BLaER1 treated with 17β-estradiol and CSF1 and Interleukin-3, amounts not matched to agents 10 nM and 100 nM (cell line): Measurements from ENCODE around the gene SMOC2.

Source experiments
- H3K27ac ChIP-seq, 11 experiments: shearing (Covaris generic); formaldehyde crosslinking; 2 replicates each; pipeline ENCODE4 v1.8.1; 2022
- H3K27me3 ChIP-seq, 11 experiments: shearing (Covaris generic); formaldehyde crosslinking; 2 replicates each; pipeline ENCODE4 v1.8.1; 2022
- H3K36me3 ChIP-seq, 11 experiments: shearing (Covaris generic); formaldehyde crosslinking; 2 replicates each; pipeline ENCODE4 v1.8.1; 2022
- H3K4me1 ChIP-seq, 10 experiments: shearing (Covaris generic); formaldehyde crosslinking; 2 replicates each; pipeline ENCODE4 v1.8.1; 2022
- H3K4me2 ChIP-seq, 11 experiments: shearing (Covaris generic); formaldehyde crosslinking; 2 replicates each; pipeline ENCODE4 v1.8.1; 2022
- H3K4me3 ChIP-seq, 10 experiments: shearing (Covaris generic); formaldehyde crosslinking; 2 replicates each; pipeline ENCODE4 v1.8.1; 2022
- H3K9ac ChIP-seq, 11 experiments: shearing (Covaris generic); formaldehyde crosslinking; 2 replicates each; pipeline ENCODE4 v1.8.1; 2022
- H3K9me3 ChIP-seq, 11 experiments: shearing (Covaris generic); formaldehyde crosslinking; replicated peaks in 1 of 11; 2 replicates each; pipeline ENCODE4 v1.8.1; 2022
- H4K20me1 ChIP-seq, 11 experiments: shearing (Covaris generic); formaldehyde crosslinking; 2 replicates each; pipeline ENCODE4 v1.8.1; 2022
- Cebpa-rat ChIP-seq, 11 experiments: shearing (Covaris generic); IDR thresholded peaks; 2 replicates each; pipeline ENCODE4 v1.8.1; 2022

The SMOC2 gene

GRCh38 chr6:168628732-168629245 is 187.8 kb downstream of the SMOC2 start:
- H3K36me3 ChIP-seq = no peaks in the 10 kb centered on the region
- no peak overlapping the region for H3K4me3 ChIP-seq
- H3K27ac ChIP-seq = no peak overlapping the region
- H3K4me2 ChIP-seq = no peak overlapping the region
- no peaks in the 10 kb centered on the region for H4K20me1 ChIP-seq
- TF ChIP-seq Cebpa-rat (IDR thresholded peaks at IDR 0.05) = no peak
- H3K9me3 ChIP-seq = peaks cover 4 to 13% (median 10%) of the 10 kb centered on the region in 11 experiments; a peak in 21 of 22 replicates
- no peaks in the 10 kb centered on the region for H3K4me1 ChIP-seq
- H3K27me3 ChIP-seq = no peaks in the 10 kb centered on the region
- H3K9ac ChIP-seq = no peak overlapping the region

GRCh38 chr6:168631564-168631963 is 190.6 kb downstream of the SMOC2 start:
- no peaks in the 10 kb centered on the region for H3K4me1 ChIP-seq
- no peak for TF ChIP-seq Cebpa-rat (IDR thresholded peaks at IDR 0.05)
- H3K4me3 ChIP-seq = no peak overlapping the region
- H3K27ac ChIP-seq = no peak overlapping the region
- H3K4me2 ChIP-seq = no peak overlapping the region
- no peaks in the 10 kb centered on the region for H3K27me3 ChIP-seq
- H3K9ac ChIP-seq = no peak overlapping the region
- H3K9me3 ChIP-seq = peaks cover 8 to 29% (median 18%) of the 10 kb centered on the region in 11 experiments; a peak in 21 of 22 replicates
- H3K36me3 ChIP-seq = no peaks in the 10 kb centered on the region
- H4K20me1 ChIP-seq = no peaks in the 10 kb centered on the region

- no peak for TF ChIP-seq Cebpa-rat (IDR thresholded peaks at IDR 0.05)
- H4K20me1 ChIP-seq = no peaks in the 10 kb centered on the region
- H3K4me3 ChIP-seq = no peak overlapping the region
- no peaks in the 10 kb centered on the region for H3K4me1 ChIP-seq
- peaks cover 8 to 29% (median 18%) of the 10 kb centered on the region in 11 experiments; a peak in 21 of 22 replicates for H3K9me3 ChIP-seq
- H3K9ac ChIP-seq = no peak overlapping the region
- no peak overlapping the region for H3K4me2 ChIP-seq
- H3K36me3 ChIP-seq = no peaks in the 10 kb centered on the region
- no peaks in the 10 kb centered on the region for H3K27me3 ChIP-seq
- no peak overlapping the region for H3K27ac ChIP-seq
Observed at GRCh38 chr6:168632694-168633093, 191.7 kb downstream of the SMOC2 start.

GRCh38 chr6:168634541-168635328 is 193.8 kb downstream of the SMOC2 start:
- Histone ChIP-seq H3K9me3 (peaks cover 8 to 29% (median 18%) of the 10 kb centered on the region in 11 experiments; a peak in 21 of 22 replicates), H3K36me3 (no peaks in the 10 kb centered on the region), H4K20me1 (no peaks in the 10 kb centered on the region), H3K9ac (no peak overlapping the region), H3K4me2 (no peak overlapping the region), H3K4me1 (no peaks in the 10 kb centered on the region), H3K4me3 (no peak overlapping the region), H3K27ac (no peak overlapping the region), H3K27me3 (no peaks in the 10 kb centered on the region)
- TF ChIP-seq Cebpa-rat (IDR thresholded peaks at IDR 0.05) = no peak

- H3K4me3 ChIP-seq = no peak overlapping the region
- H3K27me3 ChIP-seq = no peaks in the 10 kb centered on the region
- H3K4me2 ChIP-seq = no peak overlapping the region
- H3K9me3 ChIP-seq = peaks cover 8 to 29% (median 18%) of the 10 kb centered on the region in 11 experiments; a peak in 21 of 22 replicates
- no peaks in the 10 kb centered on the region for H4K20me1 ChIP-seq
- TF ChIP-seq Cebpa-rat (IDR thresholded peaks at IDR 0.05) = no peak
- H3K36me3 ChIP-seq = no peaks in the 10 kb centered on the region
- H3K4me1 ChIP-seq = no peaks in the 10 kb centered on the region
- H3K9ac ChIP-seq = no peak overlapping the region
- no peak overlapping the region for H3K27ac ChIP-seq
Observed at GRCh38 chr6:168636147-168637004, 195.4 kb downstream of the SMOC2 start.

GRCh38 chr6:168637834-168638233 is 196.8 kb downstream of the SMOC2 start:
- Histone ChIP-seq H3K27me3 (no peaks in the 10 kb centered on the region), H3K4me2 (no peak overlapping the region), H3K9ac (no peak overlapping the region), H3K27ac (no peak overlapping the region), H3K4me1 (no peaks in the 10 kb centered on the region), H3K4me3 (no peak overlapping the region), H4K20me1 (no peaks in the 10 kb centered on the region), H3K36me3 (no peaks in the 10 kb centered on the region), H3K9me3 (peaks cover 8 to 25% (median 17%) of the 10 kb centered on the region in 11 experiments; a peak in 21 of 22 replicates)
- TF ChIP-seq Cebpa-rat (IDR thresholded peaks at IDR 0.05) = no peak

GRCh38 chr6:168638468-168639271 is 197.7 kb downstream of the SMOC2 start:
- Histone ChIP-seq H3K27me3 (no peaks in the 10 kb centered on the region), H3K4me2 (no peak overlapping the region), H3K27ac (no peak overlapping the region), H4K20me1 (no peaks in the 10 kb centered on the region), H3K36me3 (no peaks in the 10 kb centered on the region), H3K9ac (no peak overlapping the region), H3K9me3 (peaks cover 5 to 17% (median 9%) of the 10 kb centered on the region in 11 experiments; a peak in 21 of 22 replicates), H3K4me3 (no peak overlapping the region), H3K4me1 (no peaks in the 10 kb centered on the region)
- no peak for TF ChIP-seq Cebpa-rat (IDR thresholded peaks at IDR 0.05)

GRCh38 chr6:168640181-168640580 is 199.2 kb downstream of the SMOC2 start:
- H4K20me1 ChIP-seq = no peaks in the 10 kb centered on the region
- no peak for TF ChIP-seq Cebpa-rat (IDR thresholded peaks at IDR 0.05)
- H3K27me3 ChIP-seq = no peaks in the 10 kb centered on the region
- H3K9ac ChIP-seq = no peak overlapping the region
- no peak overlapping the region for H3K4me2 ChIP-seq
- H3K4me1 ChIP-seq = no peaks in the 10 kb centered on the region
- no peaks in the 10 kb centered on the region for H3K36me3 ChIP-seq
- peaks cover 0 to 2% (median 0%) of the 10 kb centered on the region in 11 experiments; a peak in 1 of 22 replicates for H3K9me3 ChIP-seq
- H3K27ac ChIP-seq = no peak overlapping the region
- no peak overlapping the region for H3K4me3 ChIP-seq

- H3K27me3 ChIP-seq = no peaks in the 10 kb centered on the region
- no peaks in the 10 kb centered on the region for H4K20me1 ChIP-seq
- H3K27ac ChIP-seq = no peak overlapping the region
- H3K4me3 ChIP-seq = no peak overlapping the region
- no peak for TF ChIP-seq Cebpa-rat (IDR thresholded peaks at IDR 0.05)
- no peaks in the 10 kb centered on the region for H3K9me3 ChIP-seq
- H3K4me2 ChIP-seq = no peak overlapping the region
- H3K4me1 ChIP-seq = no peaks in the 10 kb centered on the region
- H3K9ac ChIP-seq = no peak overlapping the region
- H3K36me3 ChIP-seq = no peaks in the 10 kb centered on the region
Observed at GRCh38 chr6:168640768-168641167, 199.8 kb downstream of the SMOC2 start.
